MG63 (cell line): Measurements from ENCODE around the gene ALOX15. TPM values are rescaled to one million over a fixed set of nuclear protein-coding genes. Genes with fewer than 3 reads are reported as not detected.

Experiments
- total RNA-seq: library from RNA; depleted of rRNA; stranded (reverse); fragments of >200 nt; shearing (Covaris generic); gene quantifications from 2 replicates; pipeline ENCODE4 v1.2.3, GENCODE V29; 2014; ENCODE audit warnings: low replicate concordance; rRNA removed

ALOX15 gene
- total RNA-seq, 1 experiment from 2014 or later: not detected

Other genes with a start within 250 kb of the ALOX15 start
- 1.3 TPM in 1 of 2 replicates, not detected in the other for gene SPNS3, start 207.7 kb downstream of the ALOX15 start, total RNA-seq
- 0.22 and 4.2 TPM in 2 replicates for gene SPNS2, start 142.8 kb downstream of the ALOX15 start, total RNA-seq
- 34.0 and 63.2 TPM in 2 replicates for gene MYBBP1A, start 86.3 kb downstream of the ALOX15 start, total RNA-seq
- not detected in 2 replicates for gene GGT6, start 81.1 kb downstream of the ALOX15 start, total RNA-seq
- gene SMTNL2, start 57.1 kb downstream of the ALOX15 start, total RNA-seq: not detected in 2 replicates
- gene PELP1, start 62.5 kb upstream of the ALOX15 start, total RNA-seq: 13.6 and 15.7 TPM in 2 replicates
- gene ARRB2, start 69.0 kb upstream of the ALOX15 start, total RNA-seq: 5.7 and 10.5 TPM in 2 replicates
- gene MED11, start 89.8 kb upstream of the ALOX15 start, total RNA-seq: 13.2 and 19.4 TPM in 2 replicates
- gene ZMYND15, start 98.2 kb upstream of the ALOX15 start, total RNA-seq: 0.30 and 0.33 TPM in 2 replicates
- 1.8 and 3.7 TPM in 2 replicates for gene CXCL16, start 98.2 kb upstream of the ALOX15 start, total RNA-seq
- gene TM4SF5, start 130.2 kb upstream of the ALOX15 start, total RNA-seq: not detected in 2 replicates
- gene VMO1, start 144.7 kb upstream of the ALOX15 start, total RNA-seq: not detected in 2 replicates
- not detected in 2 replicates for gene GLTPD2, start 147.3 kb upstream of the ALOX15 start, total RNA-seq
- gene PSMB6, start 154.5 kb upstream of the ALOX15 start, total RNA-seq: 149 and 177 TPM in 2 replicates
- gene PLD2, start 165.5 kb upstream of the ALOX15 start, total RNA-seq: 3.7 and 5.8 TPM in 2 replicates
- 15.1 and 19.1 TPM in 2 replicates for gene MINK1, start 191.7 kb upstream of the ALOX15 start, total RNA-seq